GM21723 (cell line): ENCODE data around the gene PRSS3.
"Not testable (repeated sequence)": the region's sequence is repeated elsewhere in the genome, so short reads cannot be mapped to it uniquely, and the experiment has no call there.

ENCODE experiments used
- ATAC-seq: cut with Tn5 transposase; IDR thresholded peaks from one replicate; pipeline ENCODE4 v1.9.1; 2021; ENCODE audit warnings: mild to moderate bottlenecking, moderate library complexity; ENCODE audit not compliant: unreplicated experiment

Gene PRSS3

DNA sequence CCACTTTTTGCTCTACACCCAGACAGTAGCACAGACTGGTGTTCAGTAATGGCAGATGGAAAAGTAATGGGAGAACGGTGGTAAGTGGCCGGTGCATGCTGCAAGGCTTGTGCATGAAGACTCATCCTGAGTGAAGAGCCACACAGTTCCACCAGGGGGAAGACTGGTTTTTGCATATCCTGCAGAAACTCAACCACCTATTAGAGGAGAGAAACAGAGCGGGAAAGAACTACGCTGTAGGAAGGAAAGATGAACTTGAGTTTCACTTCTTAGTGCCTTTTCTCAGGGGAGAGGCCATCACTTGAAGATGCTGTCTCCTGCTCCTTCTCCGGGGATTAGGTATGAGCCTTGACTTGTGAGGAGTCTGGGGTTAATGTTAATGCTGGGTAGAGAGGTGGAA lies 9.4 kb upstream of the PRSS3 start:
- no peak for ATAC-seq

DNA sequence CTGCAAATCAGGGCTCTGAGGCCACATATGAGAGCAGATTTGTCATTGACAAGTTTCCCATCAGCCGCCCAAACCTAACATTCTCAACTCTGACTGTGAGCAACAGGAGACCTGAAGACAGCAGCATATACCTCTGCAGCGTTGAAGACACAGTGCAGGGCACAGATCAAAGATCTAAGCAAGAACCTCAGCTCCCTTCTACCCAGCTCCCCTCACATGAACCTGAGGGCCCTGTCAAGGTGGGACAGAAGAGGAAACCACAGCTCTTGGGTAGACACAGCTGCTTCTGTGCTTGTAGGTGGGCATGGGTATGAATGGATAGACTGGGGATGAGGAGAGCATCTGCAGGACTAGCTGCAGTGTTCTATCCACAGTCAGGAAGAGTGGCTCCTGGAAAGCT lies 8.7 kb upstream of the PRSS3 start:
- ATAC-seq = no peak

DNA sequence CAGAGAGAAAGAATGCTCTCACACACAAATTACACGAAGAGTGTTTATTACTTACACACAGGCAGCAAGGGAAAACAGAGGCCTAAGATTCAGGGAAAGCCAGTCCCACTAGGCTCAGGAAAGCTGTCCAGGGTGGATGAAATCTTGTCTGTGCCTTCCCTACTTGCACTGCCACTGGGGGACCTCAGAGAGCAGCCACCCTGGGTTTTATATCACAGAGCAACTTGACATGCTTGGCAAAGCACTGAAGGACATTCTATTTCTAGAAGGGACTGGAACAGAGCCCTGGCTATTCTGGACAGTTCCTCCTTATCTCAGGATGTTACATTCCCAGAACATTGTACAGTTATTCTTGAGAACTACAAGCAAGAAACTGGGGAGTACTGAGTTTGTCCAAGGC lies 7.5 kb upstream of the PRSS3 start:
- ATAC-seq = no peak

DNA sequence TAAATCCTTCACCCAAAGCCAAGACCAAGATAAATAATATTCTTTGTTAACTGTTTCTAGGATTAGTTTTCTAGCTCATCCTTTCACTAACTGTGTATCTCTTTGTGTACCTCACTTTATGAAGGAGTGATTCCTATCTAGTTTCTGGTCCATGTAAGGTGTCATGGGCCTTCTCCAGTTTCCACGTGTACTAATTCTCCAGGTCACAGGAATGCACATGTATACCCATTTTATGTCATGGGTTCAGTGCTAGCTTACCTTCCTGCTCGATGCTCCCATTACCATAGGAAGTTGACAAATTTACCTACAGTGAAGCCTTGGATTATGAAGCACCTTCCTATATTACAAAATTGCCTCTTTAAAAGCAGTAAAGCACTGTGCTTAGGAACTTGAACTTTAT lies 5.9 kb upstream of the PRSS3 start:
- not testable (repeated sequence) for ATAC-seq

DNA sequence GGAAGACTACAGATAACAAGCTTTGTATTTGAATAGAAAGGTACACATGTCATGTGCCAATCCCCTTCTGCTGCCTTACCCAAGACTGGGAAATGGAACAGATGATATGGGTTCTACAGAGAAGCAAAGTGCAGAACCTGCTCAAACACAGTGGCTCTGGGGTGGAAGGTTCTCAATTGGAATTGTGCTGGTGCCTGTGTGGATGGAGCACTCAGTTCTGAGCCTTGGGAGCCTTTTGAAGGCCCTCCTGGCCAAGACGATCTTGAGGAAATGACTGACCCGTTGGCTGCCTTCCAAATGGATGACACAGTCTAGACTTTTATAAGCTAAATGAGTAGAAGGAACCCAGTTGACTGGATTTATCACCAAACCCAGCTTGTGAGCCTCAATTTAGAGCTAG lies 4.2 kb upstream of the PRSS3 start:
- no peak for ATAC-seq

DNA sequence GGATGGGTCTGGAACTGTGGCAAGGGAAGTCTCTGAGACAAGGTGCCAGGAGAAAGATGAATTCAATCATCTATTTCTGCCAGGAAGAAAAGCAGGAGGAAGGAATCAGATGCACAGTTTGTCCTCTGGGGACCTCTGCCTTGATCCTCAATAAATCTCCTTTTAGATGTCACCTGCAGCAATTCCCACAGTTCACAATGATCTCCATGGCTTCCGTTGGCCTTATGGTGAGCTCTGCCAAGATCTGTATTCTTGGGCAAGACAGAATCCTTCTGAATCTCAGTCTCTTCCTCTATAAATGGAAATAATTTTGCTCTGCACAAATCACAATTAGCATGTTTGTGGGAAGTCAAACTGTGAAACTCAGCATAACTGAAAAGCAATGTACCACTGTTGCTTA lies 1.9 kb upstream of the PRSS3 start:
- not testable (repeated sequence) for ATAC-seq

DNA sequence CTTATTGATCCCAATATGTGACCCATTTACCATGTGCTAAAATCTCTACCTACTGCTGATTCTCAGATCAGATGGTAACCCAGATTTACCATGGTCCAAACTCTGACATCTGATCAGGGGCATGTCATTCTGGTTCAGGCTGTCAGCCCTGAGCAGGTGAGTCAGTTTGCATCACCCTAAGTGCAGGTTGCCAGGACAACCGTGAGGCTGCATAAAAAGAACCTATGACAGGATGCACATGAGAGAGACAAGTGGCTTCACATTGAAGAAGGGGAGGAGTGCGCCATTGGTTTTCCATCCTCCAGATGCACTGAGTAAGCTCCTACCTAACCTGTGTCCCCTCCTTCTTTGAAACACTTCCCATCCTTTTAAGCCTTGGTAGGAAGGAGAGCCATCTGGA lies 801 bp upstream of the PRSS3 start:
- ATAC-seq = no peak

DNA sequence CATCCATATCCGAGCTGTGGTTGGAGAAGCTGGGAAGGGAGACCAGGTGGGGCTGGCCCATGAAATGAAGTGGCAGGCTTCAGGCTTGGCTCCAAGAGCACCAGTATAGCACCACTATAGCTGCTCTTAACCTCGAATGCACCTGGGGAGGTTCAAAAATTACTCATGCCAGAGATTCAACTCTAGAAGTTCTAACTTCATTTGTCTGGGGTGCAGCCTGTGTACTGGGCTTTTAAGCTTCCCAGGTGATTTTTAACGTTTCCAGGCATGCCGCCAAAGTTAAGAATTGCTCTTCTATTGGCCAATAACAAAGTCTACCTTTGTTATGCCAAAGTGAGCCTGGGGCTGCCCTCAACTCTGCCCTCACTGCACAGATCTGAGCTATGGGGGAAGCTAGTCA lies 458 bp downstream of the PRSS3 start:
- ATAC-seq = no peak

DNA sequence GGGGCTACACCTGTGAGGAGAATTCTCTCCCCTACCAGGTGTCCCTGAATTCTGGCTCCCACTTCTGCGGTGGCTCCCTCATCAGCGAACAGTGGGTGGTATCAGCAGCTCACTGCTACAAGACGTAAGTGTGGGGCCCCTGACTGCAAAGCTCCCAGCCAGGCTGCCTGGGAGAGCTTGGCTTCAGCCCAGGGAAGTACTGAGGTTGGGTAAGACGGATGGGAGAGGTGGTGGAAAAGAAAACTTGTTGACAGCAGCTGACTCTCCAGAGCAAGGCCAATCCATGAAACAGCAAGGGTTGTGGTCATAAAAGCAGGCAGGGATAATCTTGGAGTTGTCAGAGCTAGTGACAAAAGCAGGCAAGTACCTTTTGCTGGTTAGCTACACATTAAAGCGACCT lies 1.3 kb downstream of the PRSS3 start:
- not testable (repeated sequence) for ATAC-seq

DNA sequence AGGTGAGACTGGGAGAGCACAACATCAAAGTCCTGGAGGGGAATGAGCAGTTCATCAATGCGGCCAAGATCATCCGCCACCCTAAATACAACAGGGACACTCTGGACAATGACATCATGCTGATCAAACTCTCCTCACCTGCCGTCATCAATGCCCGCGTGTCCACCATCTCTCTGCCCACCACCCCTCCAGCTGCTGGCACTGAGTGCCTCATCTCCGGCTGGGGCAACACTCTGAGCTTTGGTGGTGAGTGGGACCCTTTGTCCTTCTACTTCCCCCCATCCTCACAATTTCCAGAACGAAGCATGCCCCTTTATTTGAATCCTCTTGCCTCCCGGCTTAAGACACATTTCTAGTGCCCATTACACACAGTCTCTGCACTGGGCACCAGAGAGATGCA lies 2.5 kb downstream of the PRSS3 start:
- no peak for ATAC-seq

DNA sequence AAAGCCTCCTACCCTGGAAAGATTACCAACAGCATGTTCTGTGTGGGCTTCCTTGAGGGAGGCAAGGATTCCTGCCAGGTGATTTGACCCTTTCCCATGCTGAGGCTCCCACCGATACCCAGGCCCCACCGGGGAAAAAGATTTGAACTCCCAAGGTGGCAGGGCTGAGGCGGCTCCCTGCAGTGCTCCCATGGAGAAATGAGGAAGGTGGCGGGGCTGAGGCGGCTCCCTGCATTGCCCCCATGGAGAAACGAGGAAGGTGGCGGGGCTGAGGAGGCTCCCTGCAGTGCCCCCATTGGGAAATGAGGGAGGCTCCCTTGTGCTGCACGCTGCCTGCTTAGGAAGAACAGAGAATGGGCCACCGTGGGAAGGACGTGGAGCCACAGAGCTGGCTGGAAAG lies 3.2 kb downstream of the PRSS3 start:
- ATAC-seq = no peak

DNA sequence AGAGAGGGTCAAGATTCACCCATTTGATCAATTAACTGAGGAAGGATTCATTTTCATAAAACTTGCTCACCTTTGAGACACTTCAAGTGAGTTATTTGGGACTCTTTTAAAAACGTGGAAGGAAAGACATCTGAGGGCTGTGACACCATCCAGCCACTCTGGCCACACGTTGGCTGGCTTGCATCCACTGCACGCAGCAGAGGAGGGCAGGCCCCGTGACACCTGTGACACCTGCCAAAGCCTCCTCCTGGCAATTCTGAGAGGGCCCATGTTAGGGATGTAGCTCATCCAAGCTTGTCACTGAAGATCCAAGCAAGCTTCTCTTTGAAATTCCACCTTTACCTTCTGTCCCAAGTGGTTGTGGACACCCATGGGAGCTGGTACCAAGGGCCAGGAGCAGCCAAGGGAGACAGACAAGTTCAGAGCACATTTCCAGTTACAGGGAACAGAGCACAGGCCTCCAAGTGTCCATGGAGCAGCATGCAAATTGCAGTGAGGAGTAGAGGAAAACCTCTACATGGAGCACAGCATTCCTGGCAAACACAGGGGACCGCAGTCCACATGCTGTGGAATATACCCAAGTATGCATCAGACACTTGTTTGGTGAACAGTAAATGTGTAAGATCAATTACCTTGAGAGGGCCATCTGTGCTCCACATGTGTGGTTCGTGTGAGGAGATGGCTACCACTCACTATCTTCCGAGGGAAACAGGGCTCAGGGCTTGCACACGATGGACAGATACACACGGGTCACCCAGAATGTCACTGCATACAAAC lies 4.8 kb downstream of the PRSS3 start:
- no peak for ATAC-seq

DNA sequence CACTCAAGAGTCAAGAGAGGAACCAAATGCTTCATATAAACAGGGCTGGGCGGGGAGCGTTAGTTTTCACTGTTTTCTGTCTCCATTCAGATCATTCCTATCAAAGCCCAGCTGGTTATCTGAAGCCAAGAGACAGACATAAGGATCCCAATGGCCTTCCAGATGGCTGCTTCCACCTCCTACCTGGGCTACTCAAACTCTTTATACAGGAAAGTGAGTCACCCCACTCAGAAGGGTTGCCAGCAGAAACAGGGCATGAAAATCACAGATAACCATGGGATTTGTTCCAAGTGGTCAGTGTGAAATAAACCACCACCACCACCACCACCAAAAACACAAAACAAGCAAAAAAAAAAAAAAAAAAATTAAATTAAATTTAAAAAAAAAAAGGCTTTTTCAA lies 5.5 kb downstream of the PRSS3 start:
- ATAC-seq = no peak

DNA sequence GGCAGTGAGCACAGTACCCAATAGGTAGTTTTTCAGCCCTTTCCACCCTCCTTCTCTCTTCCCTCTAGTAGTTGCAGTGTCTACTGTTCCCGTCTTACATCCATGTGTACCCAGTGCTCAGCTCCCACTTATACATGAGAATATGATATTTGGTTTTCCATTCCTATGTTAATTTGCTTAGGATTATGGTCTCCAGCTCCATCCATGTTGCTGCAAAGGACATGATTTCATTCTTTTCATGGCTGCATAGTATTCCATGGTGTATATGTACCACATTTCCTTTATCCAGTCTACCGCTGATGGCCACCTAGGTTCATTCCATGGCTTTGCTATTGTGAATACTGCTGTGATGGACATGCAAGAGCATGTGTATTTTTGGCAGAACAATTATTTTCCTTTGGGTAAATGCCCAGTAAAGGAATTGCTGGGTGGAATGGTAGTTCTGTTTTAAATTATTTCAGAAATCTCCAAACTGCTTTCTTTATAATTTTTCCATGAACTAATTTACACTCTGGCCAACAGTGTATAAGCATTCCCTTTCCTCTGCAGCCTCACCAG lies 6.7 kb downstream of the PRSS3 start:
- ATAC-seq = not testable (repeated sequence)

DNA sequence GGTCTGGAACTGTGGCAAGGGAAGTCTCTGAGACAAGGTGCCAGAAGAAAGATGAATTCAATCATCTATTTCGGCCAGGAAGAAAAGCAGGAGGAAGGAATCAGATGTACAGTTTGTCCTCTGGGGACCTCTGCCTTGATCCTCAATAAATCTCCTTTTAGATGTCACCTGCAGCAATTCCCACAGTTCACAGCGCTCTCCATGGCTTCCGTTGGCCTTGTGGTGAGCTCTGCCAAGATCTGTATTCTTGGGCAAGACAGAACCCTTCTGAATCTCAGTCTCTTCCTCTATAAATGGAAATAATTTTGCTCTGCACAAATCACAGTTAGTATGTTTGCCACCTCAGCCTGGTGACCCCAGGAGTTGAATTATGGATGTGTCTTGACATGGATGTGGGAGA lies 8.8 kb downstream of the PRSS3 start:
- ATAC-seq = not testable (repeated sequence)

DNA sequence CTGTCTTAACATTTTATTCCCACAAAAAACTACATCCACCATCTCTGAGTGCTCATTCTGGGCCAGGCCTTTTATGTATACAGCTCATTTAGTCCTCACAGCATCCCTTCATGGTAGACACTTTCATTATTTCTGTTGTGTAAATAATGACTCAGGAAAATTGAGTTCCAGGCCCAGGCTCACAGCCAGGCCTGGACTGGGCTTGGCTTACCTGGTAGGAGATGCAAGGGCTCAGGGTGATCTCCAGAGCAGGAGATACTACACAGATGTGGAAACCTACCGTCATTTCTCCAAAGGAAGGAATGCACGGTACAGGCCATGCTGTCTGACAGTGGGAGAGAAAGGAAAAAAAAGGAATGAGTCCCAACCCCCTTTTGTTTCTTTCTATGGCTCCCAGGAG lies 11.8 kb downstream of the PRSS3 start:
- ATAC-seq = not testable (repeated sequence)

DNA sequence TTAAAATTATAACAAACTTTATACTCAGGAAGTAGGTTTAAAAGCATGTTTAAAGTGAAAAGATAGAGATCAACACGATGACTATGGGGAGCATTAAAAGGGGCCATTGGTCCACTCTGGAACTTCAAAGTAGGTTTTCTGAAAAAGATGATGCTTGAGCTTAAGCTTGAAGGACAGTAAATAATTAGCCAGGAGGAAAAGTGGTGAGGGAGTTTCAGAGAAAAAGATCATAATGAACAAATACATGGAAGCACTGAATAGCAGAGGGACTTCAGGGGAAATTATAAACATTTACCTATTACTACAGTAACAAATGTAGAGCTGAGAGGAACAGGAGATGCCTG lies 13.6 kb downstream of the PRSS3 start:
- ATAC-seq = not testable (repeated sequence)

DNA sequence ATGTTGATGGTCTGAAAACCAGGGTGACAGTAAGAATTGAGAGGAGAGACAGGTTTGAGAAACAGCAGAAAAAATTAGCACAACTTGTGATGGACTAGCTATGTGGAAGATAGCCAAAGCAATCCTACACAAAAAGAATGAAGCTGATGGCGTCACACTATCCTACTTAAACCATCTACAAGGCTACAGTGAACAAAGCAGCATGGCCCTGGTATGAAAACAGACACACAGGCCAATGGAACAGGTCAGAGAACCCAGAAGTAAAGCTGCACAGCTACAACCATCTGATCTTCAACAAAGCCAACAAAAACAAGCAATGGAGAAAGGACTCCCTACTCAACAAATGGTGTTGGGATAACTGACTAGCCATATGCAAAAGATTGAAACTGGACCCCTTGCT lies 14.1 kb downstream of the PRSS3 start:
- no peak for ATAC-seq

DNA sequence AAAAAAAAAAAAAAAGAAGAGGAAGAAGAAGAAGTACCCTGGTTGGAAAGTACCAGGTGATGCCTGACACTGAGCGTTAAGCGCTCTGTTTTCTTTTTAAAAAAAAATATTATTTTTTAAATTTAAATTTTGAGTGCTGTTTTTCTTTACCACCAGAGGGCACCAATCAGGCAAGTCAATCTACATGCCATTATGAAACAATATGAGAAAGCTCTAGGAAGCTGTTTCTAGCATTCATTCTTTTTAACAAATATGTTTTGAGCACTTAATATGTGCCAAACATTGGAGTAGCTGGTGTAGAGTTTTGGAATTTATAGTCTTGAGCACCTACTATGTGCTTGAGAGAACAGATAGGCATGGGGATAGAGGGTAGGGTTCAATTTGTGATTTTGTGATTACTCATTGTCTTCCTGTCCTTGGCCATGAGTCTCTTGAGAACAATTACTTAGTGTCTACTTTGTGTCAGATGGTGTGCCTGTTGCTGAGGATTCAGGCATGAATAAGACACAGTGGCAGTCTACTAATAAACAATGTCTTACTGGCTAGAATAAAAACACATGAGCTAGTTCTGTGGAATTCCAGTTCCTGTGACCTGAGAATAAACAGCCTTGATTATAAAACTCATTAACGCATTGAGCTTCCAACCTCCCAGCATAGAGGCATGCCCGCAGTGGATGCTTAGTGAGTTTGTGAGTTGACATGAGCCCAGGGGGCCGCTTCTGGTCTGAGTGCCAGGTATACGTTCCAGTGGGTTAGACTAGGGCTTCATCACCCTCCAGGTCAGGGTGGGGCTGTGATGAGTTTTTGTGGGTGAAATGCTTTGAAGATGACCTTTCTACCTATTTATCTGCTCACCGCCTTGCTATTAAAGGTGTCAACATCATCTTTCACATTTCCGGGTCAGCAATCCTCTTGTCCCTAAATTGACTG lies 18.6 kb downstream of the PRSS3 start:
- no peak for ATAC-seq

DNA sequence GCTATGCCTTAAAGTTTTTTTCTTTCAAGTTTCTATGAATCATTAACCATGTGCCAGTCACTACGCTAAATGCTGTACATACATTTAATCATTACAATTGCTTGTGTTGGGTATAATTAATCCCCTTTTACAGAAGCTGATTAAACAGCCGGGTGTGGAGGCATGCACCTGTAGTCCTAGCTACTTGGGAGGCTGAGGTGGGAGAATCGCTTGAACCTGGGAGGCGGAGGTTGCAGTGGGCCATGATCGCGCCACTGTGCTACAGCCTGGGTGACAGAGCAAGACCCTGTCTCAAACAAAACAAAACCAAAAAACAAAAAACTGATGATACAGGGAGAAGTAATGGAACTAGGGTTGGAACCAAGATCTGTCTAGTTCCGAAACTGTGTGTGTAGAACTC lies 20.4 kb downstream of the PRSS3 start:
- ATAC-seq = no peak

DNA sequence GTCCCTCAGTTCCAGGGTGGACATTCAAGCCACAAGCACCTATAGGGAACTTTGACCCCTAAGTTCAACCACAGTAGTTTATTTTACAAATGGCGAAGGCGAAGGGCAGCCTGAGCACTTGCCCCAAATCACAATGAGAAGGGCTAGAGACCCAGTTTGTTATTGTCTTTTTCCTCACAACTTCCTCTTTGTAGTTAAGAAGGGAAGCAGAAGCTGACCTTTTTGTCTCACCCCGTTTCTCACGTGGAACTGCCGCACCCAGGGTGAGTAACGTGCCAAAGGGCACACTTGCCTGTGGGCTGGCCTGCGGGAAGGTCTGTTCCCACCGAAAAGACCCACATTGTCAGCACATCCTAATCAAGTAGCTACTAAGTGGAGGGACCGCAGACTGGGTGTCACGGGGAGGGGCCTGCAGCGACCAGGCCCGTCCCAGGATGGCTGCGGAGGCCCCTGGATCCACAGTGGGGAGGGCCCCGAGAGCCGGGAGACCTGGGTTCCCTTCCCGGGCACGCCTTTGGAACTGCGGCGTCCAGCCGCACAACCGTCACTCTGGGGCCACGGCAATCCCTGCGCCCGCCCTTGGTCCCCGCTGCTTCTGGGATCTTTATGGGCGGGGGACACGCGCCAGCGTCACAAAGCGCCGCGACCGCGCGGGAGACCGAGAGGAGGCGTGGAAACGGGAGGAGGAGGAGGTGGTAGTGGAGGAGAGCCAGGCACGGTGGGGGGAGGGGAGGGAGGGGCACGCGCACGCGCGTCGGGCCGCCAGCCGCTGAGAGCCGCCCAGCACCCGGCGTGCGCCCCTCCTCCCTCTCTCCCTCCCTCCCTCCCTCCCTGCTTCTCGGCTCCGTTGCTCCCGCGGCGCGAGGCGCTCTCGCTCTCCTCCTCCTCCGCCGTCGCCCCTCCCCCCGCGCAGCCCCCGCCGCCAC lies 21.2 kb downstream of the PRSS3 start, which contains the start of gene UBE2R2:
Gene UBE2R2 (plus strand): TSS at position 834 of the 926 bp plus-strand sequence. CDS start 598 bp downstream, outside the sequence.
- peak; percentile 64 for ATAC-seq
